Pons (tissue), 1 donor: ENCODE measurements around the gene FHL2.
A peak's percentile ranks its signal among the peaks of the same experiment; 100 is the strongest.
"Not testable (repeated sequence)": the region's sequence is repeated elsewhere in the genome, so short reads cannot be mapped to it uniquely, and the experiment has no call there.

ENCODE experiments used
- DNase-seq: peaks from one replicate; pipeline ENCODE4 v3.0.0-alpha.2; 2016; ENCODE audit warnings: low spot score

FHL2 gene

DNA sequence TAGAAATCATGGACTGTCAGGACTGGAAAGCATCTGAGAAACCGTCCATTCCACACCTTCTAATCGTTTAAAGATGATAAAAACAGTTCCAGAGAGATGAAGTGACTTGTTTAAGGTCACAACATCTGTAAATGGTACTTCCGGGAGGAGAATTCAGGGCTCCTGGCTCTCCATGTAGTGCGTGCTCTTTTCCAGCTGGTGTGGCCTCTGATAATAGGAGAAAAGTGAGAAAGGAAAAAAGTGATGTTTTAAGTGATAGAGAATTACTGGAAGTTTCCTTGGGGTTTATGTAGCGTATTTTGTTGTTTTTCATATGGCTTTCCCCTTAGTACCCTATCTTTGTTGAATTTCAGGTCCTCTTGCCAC, 60.8 kb downstream of the FHL2 start:
- no peak for DNase-seq

DNA sequence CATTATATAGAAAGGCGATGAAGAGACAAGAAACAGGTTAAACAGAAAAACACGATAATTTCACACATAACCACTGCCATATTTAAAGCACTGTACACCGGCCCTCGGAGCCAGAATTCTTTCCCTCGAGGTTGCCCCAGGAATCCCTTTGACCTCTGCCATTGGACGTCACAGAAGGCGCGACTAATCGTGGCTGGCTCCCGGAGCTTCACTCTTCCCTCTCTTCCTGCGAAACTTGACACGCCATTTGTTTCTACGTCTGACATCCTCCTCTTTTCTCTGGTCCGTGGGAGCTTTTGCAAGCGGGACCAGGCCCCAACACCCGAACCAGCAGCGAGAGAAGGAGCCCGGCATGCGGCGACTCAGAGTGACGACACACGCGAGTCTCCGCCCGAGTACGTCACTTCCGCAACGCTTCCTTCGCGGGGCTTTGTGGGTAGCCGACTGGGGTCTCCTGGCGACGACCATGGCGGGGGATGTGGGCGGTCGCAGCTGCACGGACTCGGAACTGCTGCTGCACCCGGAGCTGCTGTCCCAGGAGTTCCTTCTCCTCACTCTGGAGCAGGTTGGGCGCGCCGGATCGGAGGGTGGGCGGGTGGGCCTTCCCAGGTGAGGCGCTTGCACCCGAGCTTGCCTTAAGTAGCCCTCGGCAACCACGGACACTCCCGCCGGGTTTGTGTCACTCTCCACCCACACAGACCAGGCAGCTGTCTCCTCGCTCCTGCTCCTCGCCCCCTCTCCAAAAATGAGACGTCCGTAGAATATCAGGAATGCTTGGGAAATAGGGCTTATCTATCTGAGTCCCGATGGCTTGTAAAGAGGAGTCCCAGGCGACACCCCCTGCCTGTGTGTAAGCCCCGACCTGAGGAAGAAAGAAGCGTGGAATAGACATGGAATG, 61.5 kb downstream of the FHL2 start, which contains the start of gene C2orf49:
C2orf49 (plus strand) TSS at position 419 of the 898 bp plus-strand sequence; CDS start at position 467, 48 bp downstream.
- DNase-seq: peak; percentile 89

DNA sequence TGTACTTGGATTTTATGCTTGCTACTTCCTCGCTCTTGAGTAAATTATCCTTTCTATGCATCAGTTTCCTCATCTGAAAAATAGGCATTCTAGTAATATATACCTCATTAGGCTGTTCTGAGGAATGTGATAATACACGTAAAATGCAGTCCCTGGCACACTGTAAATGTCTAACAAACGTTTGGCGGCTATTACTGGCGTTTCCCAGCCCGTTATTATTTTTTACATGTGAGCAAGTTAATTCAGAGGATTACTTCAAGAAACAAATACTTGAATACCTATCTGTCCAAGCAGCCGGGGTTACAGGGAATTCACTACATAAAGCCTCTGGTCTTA, 62.1 kb downstream of the FHL2 start:
- DNase-seq: no peak

DNA sequence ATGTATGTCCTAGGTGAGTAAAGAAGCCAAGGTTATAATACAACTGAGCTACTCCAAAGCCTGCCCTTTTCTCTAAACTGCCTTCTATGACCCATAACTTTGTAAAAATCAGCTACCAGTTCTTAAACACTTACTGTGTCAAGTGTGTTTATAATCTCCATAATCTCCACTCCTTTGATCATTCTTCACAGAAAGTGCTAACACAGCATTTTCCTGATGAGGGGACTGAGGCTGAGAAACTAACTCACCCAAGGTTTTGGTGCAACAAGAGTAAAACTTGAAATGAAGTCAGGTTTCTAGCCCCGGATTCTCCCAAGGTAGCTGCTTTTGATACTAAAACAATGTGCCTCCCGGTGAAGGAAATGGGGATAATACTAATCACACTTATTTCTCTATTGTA, 63.4 kb downstream of the FHL2 start:
- no peak for DNase-seq

DNA sequence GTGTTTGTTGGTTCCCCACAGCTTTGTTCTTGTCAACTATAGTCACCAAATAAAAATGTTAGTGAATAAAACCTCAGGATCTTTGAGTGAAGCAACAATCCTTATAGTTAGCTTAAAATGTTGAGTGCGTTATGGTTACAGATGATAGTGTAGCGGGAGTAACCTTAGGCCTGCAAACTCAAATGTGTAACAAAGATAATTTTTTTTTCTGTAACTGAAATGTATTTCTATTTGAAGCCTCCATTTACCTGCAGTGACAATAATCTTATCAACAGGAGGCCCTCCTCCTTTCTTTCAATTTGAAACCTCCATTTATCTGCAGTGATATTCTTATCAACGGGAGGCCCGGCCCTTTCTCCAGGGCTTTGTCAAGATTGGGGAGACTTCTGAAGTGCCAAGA, 64.6 kb downstream of the FHL2 start:
- DNase-seq: no peak

DNA sequence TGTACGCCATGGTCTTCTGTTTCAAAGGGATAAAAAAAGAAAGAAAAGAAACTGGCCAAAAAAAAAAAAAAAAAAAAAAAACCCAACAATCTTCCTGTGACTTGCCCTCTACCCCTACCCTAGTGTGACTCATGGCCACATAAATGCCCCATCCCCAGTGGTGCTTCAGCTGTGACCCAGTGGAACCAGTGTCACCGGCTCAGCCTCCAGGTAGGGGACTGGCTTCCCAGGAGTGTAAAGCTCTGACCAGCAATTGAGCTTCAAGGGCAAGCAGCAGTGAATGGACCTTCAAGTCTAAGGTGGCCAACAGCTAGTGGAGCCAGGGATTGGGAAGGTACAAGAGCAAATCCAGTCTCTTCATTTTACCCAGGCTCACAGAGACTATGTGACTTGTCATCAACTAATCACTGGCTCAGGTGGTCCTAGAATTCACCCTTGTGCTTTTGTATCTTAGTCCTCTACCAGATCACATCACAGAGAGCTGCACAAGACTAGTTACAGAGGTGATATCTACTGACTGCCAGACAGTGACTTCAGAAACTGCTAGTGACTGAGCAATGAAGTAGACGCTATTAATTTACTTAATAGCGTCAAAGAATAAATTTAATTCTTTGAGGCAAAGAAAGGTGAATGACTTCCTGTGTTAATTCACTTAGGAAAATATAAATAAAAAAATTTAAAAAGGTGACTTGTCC, 68.0 kb downstream of the FHL2 start:
- no peak for DNase-seq

DNA sequence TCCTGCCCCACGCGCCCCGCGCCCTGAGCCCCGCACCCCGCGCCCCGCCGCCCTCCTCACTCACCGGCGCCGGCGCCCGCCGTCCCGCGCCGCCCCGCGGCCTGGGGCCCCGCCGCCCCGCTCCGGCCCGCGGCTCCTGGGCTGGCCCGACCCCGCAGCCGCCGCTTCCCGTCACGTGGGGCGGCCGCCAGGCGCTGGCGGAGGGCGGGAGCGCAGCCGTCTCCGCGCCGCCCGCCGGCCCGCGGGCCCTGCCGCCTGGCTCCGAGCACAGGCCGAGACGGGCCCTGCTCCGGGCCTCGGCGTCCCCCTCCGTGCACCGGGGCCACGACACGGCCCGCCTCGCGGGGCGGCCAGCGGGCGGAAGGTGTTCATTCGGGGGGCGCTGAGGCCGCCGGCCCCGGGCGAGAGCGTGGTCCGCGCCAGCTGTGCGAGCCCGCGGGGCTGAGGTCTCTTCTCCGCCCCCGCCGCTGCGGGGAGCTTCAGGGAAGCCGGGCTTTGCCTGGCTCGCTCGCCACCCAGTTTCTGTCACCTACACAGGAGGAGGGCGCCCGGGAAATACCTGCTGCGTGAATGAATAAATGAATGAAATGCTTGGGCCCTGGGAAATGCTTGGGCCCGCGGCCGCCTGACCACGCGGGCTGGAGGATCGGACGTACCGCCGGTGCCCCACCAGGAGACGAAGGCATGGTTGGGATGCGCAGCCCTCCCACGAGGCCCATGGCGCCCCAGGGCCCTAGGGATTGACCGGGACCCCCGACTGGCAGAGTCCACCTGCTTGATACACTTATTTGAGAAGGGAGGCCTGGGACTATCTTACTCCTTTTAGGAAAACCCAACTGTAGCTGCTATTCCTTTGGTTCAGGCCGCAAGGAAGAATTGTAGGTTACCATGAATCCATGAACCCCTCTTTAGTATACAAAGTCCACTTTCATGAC, 69.0 kb downstream of the FHL2 start, which contains the start of gene TGFBRAP1:
TGFBRAP1 (minus strand) TSS at position 175 of the 935 bp plus-strand sequence. CDS start 21,434 bp downstream, outside the sequence.
- DNase-seq: peak; percentile 13

DNA sequence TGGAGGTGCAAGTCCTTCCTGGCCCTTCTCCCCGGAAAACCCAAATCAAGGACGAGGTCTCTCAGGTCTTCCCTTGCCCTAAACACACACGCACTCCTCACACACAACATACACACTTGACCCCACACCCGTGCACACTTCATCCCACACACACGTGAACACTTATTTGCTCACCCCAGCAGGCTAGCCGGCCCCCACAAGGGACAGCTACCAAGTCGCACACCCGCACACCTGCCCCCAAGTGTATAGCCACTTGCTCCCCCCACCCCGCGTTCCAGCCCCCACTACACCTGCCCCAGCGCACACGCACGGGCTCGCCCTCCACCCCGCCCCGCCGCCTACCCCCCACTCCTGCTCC, 69.7 kb downstream of the FHL2 start:
- no peak for DNase-seq

DNA sequence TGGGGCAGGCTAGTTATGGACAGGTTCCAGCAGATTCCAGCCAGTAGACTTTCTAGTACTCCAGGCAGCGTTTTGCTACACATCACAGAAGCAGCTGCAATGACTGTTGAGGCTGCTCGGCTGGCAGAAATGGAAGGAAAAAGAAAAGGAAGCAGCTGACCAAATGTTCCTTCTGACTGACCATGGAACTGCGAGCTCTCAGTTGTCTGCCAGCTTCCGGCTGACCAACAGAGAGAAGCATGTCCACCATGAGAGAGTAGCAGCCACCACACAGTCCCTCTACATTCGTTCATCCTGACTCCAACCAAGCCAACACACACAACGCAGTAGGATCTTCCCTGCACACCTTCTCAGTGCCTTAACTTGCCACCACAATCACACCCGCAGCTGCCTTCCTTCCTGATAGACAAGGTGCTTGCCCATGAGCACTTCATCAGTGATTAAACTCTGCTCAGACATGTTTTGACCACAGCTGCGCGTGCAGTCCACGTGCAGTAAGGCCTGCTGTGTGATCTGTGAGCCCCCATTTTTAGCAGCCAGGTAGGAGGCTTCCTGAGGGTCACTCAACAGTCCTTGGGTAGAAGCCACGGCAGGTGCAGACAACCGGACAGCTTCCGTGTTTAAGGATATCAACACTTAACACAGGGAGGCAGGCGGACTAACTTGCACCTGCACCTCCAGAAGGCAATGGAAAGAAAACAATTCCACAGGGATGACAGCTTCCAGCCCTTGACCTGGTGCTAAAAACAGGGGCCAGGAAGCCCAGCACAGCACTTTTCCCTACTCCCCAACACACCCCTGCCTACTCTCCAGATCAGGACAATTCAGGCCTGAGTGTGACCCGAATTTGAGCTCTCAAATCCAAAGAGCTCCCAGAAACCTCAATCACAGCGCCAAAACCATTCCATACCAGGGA, 70.3 kb downstream of the FHL2 start:
- peak; percentile 63 for DNase-seq

DNA sequence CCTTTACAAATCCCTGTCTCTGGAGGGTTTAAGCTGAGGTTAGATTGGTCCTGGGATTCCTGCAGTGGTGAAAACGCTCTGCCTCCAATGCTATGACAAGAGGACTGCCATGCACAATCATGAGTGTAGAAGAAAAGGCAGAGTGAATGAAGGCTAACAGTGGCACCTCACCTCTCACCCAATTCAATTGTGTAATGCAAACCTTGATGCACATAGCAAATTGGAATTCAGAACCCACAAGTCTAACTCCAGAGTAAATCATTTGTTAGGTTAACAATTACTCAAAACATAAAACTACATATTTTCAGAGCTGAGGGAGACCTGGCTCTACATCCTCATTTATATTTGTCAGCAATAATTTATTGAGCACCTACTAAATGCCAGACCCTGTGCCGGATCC, 71.2 kb downstream of the FHL2 start:
- no peak for DNase-seq

DNA sequence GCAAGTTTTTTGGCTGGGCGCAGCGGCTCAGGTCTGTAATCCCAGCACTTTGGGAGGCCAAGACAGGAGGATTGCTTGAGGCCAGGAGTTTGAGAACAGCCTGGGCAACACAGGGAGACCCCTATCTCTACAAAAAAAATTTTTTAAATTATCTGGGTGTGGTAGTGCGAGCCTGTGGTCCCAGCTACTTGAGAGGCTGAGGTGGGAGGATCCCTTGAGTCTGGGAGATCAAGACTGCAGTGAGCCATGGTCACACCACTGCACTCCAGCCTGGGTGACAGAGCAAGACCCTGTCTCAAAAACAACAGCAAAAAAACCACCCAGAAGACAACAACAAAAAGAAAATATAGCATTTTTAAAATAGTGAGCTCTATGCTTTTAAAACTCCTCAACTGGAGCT, 71.6 kb downstream of the FHL2 start:
- not testable (repeated sequence) for DNase-seq

DNA sequence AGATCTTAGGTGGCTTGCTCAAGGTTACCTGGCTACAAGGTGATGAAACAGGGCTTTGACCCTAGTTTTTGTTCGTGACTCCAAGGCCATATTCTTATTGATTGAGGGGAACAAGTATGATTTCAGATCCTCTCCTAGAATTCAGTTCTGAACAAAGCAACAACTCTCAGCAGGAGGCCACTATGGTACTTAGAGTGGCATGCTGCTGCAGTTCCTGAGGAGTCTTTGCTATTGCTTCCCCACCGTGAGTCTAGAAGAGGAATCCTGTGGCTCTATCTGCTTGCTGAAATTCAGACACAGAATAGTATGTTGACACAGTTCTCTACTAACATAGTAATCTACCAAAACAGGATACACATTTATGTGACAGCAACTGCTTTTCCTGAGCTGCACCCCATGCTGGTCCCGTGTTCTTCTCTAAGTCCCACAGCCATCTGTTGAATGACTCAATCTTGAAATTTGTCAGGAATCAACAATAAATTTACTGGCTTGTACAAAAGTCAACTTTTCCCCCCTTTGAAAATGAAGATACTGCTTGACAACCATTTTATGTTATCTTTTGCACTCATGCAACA, 73.4 kb downstream of the FHL2 start:
- DNase-seq: no peak

DNA sequence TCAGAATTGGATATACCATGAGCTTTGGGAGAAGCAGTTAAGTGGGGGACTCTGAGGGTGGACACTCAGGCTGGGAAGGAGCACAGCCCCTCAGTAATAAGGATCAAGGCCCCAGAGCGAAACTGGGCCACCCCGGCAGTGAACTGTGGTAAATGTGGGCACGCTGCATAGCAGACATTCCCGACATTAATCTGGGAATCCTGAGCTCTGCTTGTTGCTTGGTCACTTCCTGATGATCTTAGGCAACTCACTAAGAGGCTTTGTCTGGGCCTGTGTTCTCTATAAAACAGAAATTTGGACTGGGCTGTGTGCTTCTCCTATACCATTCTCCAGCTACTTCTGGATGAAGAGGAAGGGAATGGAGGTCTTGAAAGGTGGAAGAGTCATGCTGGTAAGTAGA, 74.1 kb downstream of the FHL2 start:
- DNase-seq: no peak

DNA sequence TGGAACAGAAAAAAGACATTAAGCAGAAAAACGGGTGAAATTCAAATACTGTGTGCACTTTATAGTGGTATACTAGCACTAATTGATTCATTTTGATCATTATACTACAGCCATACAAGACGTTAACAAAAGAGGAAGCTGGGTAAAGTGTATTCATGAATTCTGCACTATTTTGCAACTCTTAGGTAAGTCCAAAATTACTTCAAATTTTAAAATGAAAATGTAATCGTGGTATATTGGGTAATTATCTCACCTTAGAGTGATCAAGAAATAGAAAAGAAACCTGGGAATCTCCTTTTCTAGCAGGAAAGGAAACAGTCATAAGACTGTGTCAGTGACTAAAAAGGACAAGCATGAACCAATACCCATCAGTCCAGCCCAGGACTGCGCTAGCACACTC, 74.8 kb downstream of the FHL2 start:
- DNase-seq: no peak

DNA sequence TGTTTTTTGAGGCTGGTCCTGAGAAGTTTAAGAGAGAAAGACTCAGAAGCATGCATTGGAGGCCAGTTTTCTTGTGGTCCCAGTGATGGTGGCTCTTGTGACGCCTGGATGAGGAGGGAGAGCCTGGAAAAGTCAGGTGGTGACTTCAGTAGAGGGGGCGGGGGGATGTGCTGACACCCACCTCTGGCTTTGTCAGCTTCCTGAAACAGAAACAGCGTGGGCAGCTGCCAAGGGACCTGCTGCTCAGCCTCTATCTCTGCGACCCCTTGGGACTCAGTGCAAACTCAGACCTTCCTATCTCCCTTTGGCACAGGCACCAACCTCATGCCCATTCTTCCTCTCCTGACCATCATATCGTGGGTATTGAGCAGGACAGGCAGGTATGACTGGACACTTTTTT, 75.7 kb downstream of the FHL2 start:
- DNase-seq: no peak

DNA sequence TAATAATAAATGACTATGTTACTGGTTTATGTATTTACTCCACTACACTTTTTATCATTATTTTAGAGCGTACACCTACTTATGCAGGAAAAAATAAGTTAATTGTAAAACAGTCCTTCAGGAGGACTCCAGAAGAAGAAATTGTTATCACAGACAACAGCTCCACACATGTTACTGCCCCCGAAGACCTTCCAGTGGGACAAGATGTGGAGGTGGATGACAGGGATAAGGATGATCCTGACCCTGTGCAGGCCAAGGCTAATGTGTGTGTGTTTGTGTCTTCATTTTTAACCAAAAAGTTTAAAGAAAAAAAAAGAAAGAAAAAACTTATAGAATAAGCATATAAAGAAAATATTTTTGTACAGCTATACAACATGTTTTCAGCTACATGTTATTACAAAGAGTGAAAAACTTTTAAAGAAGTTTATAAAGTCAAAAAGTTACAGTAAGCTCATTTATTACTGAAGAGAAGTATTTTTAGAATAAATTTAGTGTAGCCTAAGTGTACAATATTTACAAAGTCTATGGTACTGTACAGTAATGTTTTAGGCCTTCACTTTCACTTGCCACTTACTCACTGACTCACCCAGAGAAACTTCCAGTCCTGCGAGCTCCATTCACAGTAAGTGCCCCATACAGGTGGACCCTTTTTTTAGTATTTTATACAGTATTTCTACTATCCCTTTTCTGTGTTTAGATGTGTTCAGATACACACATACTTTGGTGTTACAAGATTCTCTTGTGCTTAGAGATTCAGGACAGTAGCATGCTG, 76.8 kb downstream of the FHL2 start:
- DNase-seq: no peak

DNA sequence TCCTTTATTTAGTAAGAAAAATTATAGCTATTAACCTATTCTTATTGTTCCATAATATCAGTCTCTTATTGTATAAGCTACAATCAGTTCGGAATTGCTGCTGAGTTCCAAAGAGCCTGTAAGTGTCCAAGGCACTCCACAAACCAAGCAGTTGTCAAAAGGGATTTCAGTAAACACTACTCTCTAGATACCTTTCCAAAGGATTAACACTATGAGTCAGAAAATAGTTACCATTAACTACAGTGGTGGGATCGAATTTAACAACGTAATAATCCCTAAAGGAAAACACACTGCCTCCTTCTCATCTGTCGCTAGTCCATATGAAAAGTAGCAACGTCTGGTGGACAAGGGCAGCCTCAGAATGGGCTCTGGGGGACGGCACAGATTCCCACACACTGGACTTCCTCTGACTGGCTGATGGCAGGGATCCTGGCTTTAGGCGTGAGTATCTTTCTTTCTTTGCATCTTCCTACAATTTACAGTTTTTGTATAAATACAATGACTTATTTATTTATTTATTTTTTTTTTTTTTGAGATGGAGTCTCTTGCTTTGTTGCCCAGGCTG, 78.1 kb downstream of the FHL2 start:
- DNase-seq: no peak

DNA sequence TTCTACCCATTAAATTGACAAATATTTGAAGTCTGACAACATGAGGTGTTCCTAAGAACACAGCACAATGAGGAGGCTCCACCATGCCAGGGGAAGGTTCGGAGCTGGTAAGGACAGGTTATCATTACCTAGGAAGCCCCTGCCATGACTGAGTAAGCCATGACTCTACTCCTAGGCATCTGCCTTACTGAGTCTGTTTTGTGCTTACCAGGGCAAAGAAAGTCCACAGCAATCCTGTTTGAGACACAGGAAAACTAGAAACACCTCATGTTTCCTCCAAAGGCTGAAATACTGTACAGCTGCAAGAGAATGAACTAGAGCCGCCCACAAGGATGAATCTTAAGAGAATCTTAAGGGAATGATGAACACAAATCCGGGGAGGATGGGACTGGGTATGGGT, 80.9 kb downstream of the FHL2 start:
- DNase-seq: no peak

DNA sequence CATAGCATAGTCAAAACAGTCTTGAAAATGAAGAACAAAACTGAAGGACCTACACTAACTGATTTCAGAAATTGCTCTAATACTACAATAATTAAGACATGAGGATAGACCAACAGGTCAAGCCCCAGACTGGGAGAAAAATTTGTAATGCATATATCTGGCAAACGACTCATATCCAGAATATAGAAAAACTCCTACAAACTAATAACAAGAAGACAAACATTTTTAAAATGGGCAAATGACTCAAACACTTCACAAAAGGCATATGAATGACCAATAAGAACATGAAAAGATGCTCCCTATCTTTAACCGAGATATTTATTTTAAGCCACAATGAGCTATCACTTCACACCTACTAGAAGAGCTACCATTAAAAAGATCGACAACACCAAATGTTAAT, 83.5 kb downstream of the FHL2 start:
- no peak for DNase-seq

DNA sequence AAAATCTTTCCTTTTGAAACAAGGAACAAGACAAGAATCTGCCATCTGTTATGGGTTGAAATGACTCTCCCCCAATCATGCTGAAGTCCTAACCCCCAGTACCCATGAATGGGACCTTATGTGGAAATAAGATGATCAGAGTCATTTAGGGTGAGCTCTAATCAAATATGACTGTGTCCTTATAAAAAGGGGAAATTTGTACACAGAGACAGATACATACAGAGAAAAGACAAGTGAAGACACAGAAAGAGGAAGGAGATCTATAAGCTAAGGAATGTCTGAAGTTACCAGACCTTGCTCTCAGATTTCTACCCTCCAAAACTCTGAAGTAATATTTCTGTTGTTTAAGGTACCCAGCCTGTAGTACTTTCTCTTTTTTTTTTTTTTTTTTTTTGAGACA, 85.0 kb downstream of the FHL2 start:
- DNase-seq: no peak
